ENCODE measurements around the gene STK4. TPM values are rescaled to one million over a fixed set of nuclear protein-coding genes. Genes with fewer than 3 reads are reported as not detected.

The STK4 gene
- polyA plus RNA-seq, 1 donor from 2014 or later: 14.0 TPM

DNA sequence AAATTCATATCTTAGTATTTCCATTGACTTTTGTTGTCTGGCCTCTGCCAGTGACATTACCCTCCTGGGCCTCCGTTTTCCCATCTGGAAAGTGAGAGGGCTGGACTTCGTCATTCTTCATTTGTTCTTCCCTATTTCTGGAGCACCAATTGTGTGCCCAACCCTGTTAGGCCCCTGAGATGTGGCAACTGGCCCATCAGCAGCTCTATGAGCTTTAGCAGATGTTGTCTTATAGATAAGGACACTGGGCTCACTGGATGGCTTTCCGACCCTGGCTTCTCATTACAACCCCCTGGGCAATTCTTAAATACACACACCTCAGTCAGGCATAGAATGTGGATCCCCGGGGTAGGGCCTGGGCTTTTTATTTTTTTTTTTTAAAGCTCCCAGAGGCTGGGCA is 41.8 kb upstream of the STK4 start:
- no peak for TF ChIP-seq EZH2 (IDR thresholded peaks at IDR 0.05; ENCODE audit: borderline replicate concordance, insufficient read depth, low read length, poor library complexity, severe bottlenecking)
- TF ChIP-seq POLR2AphosphoS5 (IDR thresholded peaks at IDR 0.05): no peak
- TF ChIP-seq SMC3 (conservative IDR thresholded peaks at IDR 0.05; ENCODE audit: poor library complexity): no peak
- Histone ChIP-seq H3F3A (ENCODE audit: insufficient read depth, low read length, poor library complexity, severe bottlenecking) (no peaks in the 10 kb centered on the region), H3K79me2 (replicated peaks; ENCODE audit: insufficient read depth, low read length) (no peaks in the 10 kb centered on the region), H3K4me3 (ENCODE audit: low read length) (no peak overlapping the region), H3K4me2 (ENCODE audit: low read length) (no peak overlapping the region), H2AFZ (ENCODE audit: low read depth, low read length) (no peak overlapping the region), H3K36me3 (ENCODE audit: insufficient read depth, low read length) (no peaks in the 10 kb centered on the region), H3K27me3 (ENCODE audit: insufficient read depth, low read depth, low read length) (no peaks in the 10 kb centered on the region), H3K9me3 (ENCODE audit: low read length) (no peaks in the 10 kb centered on the region), H3K27ac (ENCODE audit: low read length) (no peak overlapping the region), H3K9me2 (ENCODE audit: insufficient read depth, low read length) (no peaks in the 10 kb centered on the region), H3K9ac (ENCODE audit: low read length) (no peak overlapping the region), H4K20me1 (ENCODE audit: insufficient read depth) (no peaks in the 10 kb centered on the region)

DNA sequence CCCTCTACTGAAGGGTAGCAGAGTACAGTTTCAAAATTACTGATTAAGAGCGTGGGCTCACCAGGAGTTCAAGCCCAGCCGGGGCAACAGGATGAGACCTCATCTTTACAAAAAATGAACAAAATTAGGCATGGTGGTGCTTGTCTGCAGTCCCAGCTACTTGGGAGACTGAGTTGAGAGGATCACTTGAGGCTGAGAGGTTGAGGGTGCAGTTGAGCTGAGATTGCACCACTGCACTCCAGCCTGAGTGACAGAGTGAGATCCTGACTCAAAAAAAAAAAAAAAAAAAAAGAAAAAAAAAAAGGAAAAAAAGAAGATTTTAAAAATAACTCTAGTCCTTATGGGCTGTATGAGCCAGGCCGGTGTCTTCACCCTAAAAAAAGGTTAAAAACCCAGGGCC is 37.7 kb upstream of the STK4 start:
- TF ChIP-seq POLR2AphosphoS5 (IDR thresholded peaks at IDR 0.05) (no peak), MXI1 (conservative IDR thresholded peaks at IDR 0.05; ENCODE audit: poor library complexity, severe bottlenecking) (no peak), EP300 (conservative IDR thresholded peaks at IDR 0.05; ENCODE audit: poor library complexity, severe bottlenecking) (no peak), EZH2 (IDR thresholded peaks at IDR 0.05; ENCODE audit: borderline replicate concordance, insufficient read depth, low read length, poor library complexity, severe bottlenecking) (no peak), TAF1 (IDR thresholded peaks at IDR 0.05; ENCODE audit: low read depth) (no peak), SMC3 (conservative IDR thresholded peaks at IDR 0.05; ENCODE audit: poor library complexity) (no peak), RAD21 (conservative IDR thresholded peaks at IDR 0.05) (no peak)
- TF ChIP-seq, protein P1, sequence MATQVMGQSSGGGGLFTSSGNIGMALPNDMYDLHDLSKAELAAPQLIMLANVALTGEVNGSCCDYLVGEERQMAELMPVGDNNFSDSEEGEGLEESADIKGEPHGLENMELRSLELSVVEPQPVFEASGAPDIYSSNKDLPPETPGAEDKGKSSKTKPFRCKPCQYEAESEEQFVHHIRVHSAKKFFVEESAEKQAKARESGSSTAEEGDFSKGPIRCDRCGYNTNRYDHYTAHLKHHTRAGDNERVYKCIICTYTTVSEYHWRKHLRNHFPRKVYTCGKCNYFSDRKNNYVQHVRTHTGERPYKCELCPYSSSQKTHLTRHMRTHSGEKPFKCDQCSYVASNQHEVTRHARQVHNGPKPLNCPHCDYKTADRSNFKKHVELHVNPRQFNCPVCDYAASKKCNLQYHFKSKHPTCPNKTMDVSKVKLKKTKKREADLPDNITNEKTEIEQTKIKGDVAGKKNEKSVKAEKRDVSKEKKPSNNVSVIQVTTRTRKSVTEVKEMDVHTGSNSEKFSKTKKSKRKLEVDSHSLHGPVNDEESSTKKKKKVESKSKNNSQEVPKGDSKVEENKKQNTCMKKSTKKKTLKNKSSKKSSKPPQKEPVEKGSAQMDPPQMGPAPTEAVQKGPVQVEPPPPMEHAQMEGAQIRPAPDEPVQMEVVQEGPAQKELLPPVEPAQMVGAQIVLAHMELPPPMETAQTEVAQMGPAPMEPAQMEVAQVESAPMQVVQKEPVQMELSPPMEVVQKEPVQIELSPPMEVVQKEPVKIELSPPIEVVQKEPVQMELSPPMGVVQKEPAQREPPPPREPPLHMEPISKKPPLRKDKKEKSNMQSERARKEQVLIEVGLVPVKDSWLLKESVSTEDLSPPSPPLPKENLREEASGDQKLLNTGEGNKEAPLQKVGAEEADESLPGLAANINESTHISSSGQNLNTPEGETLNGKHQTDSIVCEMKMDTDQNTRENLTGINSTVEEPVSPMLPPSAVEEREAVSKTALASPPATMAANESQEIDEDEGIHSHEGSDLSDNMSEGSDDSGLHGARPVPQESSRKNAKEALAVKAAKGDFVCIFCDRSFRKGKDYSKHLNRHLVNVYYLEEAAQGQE (IDR thresholded peaks at IDR 0.05; ENCODE audit: borderline replicate concordance): no peak
- TF ChIP-seq, protein P2, sequence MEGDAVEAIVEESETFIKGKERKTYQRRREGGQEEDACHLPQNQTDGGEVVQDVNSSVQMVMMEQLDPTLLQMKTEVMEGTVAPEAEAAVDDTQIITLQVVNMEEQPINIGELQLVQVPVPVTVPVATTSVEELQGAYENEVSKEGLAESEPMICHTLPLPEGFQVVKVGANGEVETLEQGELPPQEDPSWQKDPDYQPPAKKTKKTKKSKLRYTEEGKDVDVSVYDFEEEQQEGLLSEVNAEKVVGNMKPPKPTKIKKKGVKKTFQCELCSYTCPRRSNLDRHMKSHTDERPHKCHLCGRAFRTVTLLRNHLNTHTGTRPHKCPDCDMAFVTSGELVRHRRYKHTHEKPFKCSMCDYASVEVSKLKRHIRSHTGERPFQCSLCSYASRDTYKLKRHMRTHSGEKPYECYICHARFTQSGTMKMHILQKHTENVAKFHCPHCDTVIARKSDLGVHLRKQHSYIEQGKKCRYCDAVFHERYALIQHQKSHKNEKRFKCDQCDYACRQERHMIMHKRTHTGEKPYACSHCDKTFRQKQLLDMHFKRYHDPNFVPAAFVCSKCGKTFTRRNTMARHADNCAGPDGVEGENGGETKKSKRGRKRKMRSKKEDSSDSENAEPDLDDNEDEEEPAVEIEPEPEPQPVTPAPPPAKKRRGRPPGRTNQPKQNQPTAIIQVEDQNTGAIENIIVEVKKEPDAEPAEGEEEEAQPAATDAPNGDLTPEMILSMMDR (IDR thresholded peaks at IDR 0.05; ENCODE audit: poor library complexity, severe bottlenecking): no peak
- H4K20me1 ChIP-seq (ENCODE audit: insufficient read depth): no peaks in the 10 kb centered on the region
- no peaks in the 10 kb centered on the region for H3K36me3 ChIP-seq (ENCODE audit: insufficient read depth, low read length)
- H3K9ac ChIP-seq (ENCODE audit: low read length): no peak overlapping the region
- no peak overlapping the region for H2AFZ ChIP-seq (ENCODE audit: low read depth, low read length)
- H3K9me3 ChIP-seq (ENCODE audit: low read length): no peaks in the 10 kb centered on the region
- no peaks in the 10 kb centered on the region for H3K9me2 ChIP-seq (ENCODE audit: insufficient read depth, low read length)
- no peaks in the 10 kb centered on the region for H3K27me3 ChIP-seq (ENCODE audit: insufficient read depth, low read depth, low read length)
- no peak overlapping the region for H3K4me3 ChIP-seq (ENCODE audit: low read length)
- no peaks in the 10 kb centered on the region for H3K79me2 ChIP-seq (replicated peaks; ENCODE audit: insufficient read depth, low read length)
- no peaks in the 10 kb centered on the region for H3F3A ChIP-seq (ENCODE audit: insufficient read depth, low read length, poor library complexity, severe bottlenecking)
- H3K4me2 ChIP-seq (ENCODE audit: low read length): no peak overlapping the region
- no peak overlapping the region for H3K27ac ChIP-seq (ENCODE audit: low read length)
